Subcutaneous adipose tissue (tissue), 4 donors: ENCODE measurements around the gene FCSK. TPM values are rescaled to one million over a fixed set of nuclear protein-coding genes. Genes with fewer than 3 reads are reported as not detected.

ENCODE experiments used
- total RNA-seq, 4 donors: library from RNA; depleted of rRNA; stranded (reverse); fragments of >200 nt; gene quantifications; one replicate each; pipeline ENCODE4 v1.1.0, GENCODE V29; 2016
- TF ChIP-seq, protein P1 (sequence below): fragments of 450-650 bp; IDR thresholded peaks from one replicate; pipeline ENCODE4 v1.5.1; 2016; ENCODE audit warnings: low read depth, mild to moderate bottlenecking, control low read depth, antibody characterized with exemption, moderate library complexity

Gene FCSK
- total RNA-seq, 4 donors from 2014 or later = 2.0 to 25.1 (median 12.0) TPM

GRCh38 chr16:70453892-70454221, 538 bp upstream of the FCSK start:
- TF ChIP-seq, protein P1, sequence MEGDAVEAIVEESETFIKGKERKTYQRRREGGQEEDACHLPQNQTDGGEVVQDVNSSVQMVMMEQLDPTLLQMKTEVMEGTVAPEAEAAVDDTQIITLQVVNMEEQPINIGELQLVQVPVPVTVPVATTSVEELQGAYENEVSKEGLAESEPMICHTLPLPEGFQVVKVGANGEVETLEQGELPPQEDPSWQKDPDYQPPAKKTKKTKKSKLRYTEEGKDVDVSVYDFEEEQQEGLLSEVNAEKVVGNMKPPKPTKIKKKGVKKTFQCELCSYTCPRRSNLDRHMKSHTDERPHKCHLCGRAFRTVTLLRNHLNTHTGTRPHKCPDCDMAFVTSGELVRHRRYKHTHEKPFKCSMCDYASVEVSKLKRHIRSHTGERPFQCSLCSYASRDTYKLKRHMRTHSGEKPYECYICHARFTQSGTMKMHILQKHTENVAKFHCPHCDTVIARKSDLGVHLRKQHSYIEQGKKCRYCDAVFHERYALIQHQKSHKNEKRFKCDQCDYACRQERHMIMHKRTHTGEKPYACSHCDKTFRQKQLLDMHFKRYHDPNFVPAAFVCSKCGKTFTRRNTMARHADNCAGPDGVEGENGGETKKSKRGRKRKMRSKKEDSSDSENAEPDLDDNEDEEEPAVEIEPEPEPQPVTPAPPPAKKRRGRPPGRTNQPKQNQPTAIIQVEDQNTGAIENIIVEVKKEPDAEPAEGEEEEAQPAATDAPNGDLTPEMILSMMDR = no peak

GRCh38 chr16:70455910-70456309, 1.5 kb downstream of the FCSK start:
- TF ChIP-seq, protein P1 = no peak

DNA sequence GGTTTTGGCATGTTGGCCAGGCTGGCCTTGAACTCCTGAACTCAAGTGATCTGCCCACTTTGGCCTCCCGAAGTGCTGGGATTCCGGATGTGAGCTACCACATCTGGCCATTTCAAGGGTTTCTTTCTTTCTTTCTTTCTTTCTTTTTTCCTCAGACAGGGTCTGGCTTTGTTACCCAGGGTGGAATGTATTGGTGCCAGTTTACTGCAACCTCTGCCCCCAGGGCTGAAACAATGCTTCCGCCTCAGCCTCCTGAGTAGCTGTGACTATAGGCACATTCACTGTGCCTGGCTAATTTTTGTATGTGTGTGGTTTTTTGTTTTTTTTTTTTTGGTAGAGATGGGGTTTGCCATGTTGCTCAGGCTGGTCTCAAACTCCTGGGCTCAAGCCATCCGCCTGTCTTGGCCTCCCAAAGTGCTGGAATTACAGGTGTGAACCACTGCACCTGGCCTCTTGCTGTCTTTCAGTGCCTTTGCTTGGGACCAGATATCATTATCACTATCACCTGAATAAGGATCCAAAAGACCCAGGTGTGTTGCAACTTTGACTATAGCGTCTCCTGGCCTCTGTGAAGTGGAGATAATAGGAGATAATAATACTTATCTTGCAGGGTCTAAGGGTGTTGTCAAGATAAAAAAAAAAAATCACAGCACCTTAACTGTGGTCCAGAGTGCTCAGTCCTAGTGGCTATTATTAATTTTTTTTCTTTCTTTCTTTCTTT, 3.2 kb downstream of the FCSK start:
- TF ChIP-seq, protein P1 = no peak

DNA sequence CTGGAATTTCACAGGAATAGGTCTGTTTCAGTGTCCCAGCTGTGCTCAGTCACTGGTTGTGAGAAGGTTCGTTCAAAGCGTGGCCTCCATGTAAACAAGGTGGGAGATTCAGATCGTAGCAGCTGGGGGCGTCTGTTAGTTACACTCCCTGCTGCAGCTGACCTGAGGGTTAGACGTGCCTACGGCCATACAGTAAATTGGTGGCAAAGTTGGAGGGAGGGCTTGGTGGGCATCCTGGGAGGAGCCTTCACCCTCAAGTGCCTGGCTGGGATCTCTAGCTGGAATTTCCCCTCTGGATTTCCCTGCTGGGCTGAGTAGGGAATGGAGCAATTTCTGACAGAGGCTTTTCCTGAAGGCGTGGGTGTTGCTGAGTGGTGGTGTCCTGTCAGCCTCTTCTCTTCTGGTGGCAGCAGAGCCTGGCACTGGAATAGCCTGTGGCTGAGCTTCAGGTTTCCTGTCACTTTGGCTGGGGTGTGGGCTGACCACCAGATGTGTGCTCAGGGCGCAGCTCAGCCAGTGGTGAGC, 6.4 kb downstream of the FCSK start:
- TF ChIP-seq, protein P1 = no peak

DNA sequence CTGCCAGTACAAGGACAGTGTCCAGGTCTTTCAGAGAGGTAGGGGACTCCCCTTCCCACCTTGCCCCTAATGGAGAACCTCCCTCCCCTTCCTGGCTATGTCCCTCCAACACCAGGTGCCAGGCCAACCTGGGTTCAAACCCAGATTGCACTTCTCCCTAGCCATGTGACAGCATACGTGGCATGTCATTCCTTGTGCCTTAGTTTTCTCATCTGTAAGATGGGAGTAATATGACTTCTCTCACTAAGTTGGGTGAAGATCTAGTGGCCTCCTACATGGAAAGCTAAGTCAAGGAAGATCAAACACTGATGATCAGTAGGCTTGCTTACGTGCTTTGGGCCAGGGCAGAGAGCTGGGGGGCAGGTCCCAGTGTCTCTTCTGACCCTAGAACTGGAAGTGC, 8.8 kb downstream of the FCSK start:
- TF ChIP-seq, protein P1 = no peak

- TF ChIP-seq, protein P1 = no peak
Observed at GRCh38 chr16:70465999-70466804, 11.8 kb downstream of the FCSK start.

- TF ChIP-seq, protein P1 = no peak
Observed at GRCh38 chr16:70466805-70467076, 12.3 kb downstream of the FCSK start.
